Heart right ventricle (tissue), 16 donors: ENCODE data around the gene SLC33A1. TPM values are rescaled to one million over a fixed set of nuclear protein-coding genes. Genes with fewer than 3 reads are reported as not detected.
"Not testable (repeated sequence)": the region's sequence is repeated elsewhere in the genome, so short reads cannot be mapped to it uniquely, and the experiment has no call there.

Experiments used
- ATAC-seq, 8 donors: fragments of 200-7000 bp; cut with Tn5 transposase; one replicate each; pipeline ENCODE4 v1.9.1; 2020; ENCODE audit warnings: mild to moderate bottlenecking in 8 of 8, moderate library complexity in 8 of 8, moderate number of reproducible peaks in 1 of 8
- DNase-seq, 2 donors: peaks; one replicate each; pipeline ENCODE4 v3.0.0-alpha.2; 2020
- H3K27ac ChIP-seq, 10 donors: fragments of 200-600 bp; sonication (generic) in 2 of 10; one replicate each; pipeline versions ENCODE4 v1.5.0 to v1.8.0; 2020 to 2022; ENCODE audit warnings: mild to moderate bottlenecking in 3 of 10
- H3K27me3 ChIP-seq, 7 donors: fragments of 200-600 bp; one replicate each; pipeline ENCODE4 v1.8.0; 2021 to 2022; ENCODE audit warnings: mild to moderate bottlenecking in 2 of 7
- H3K36me3 ChIP-seq, 9 donors: fragments of 200-600 bp; sonication (generic) in 1 of 9; one replicate each; pipeline versions ENCODE4 v1.5.0 to v1.8.0; 2020 to 2022; ENCODE audit warnings: mild to moderate bottlenecking in 2 of 9
- H3K4me1 ChIP-seq, 9 donors: fragments of 200-600 bp; sonication (generic) in 1 of 9; one replicate each; pipeline versions ENCODE4 v1.5.0 to v1.8.0; 2020 to 2022; ENCODE audit warnings: mild to moderate bottlenecking in 4 of 9
- H3K4me3 ChIP-seq, 10 donors: fragments of 200-600 bp; sonication (generic) in 2 of 10; one replicate each; pipeline versions ENCODE4 v1.5.0 to v1.8.0; 2020 to 2022; ENCODE audit warnings: mild to moderate bottlenecking in 7 of 10, moderate library complexity in 2 of 10
- H3K9me3 ChIP-seq, 11 donors: fragments of 200-600 bp in 10 of 11; sonication (generic) in 2 of 11; one replicate each; pipeline versions ENCODE4 v1.5.0 to v1.8.0; 2013 to 2022; ENCODE audit warnings: mild to moderate bottlenecking in 2 of 11, control low read depth in 1 of 11, moderate library complexity in 1 of 11
- WGBS, 2 donors: extraction: QIAGEN DNeasy Blood & Tissue Kit; methylation state at CpG; one replicate each; pipeline ENCODE4 v1.1.7; 2013; ENCODE audit warnings: inconsistent platforms in 1 of 2; 5-methylcytosine and 5-hydroxymethylcytosine counted together
- intact Hi-C, 10 donors: fragments of 100-400 bp; cut with DNase I; formaldehyde crosslinking; loops; one replicate each; pipeline versions ENCODE4 v1.11.1 to v1.14.2; 2022
- polyA plus RNA-seq, 2 donors: library from polyadenylated mRNA; stranded (reverse); fragments of 200-250 nt; gene quantifications; one replicate each; pipeline ENCODE4 v1.2.3, GENCODE V29; 2013
- total RNA-seq, 10 donors: library from RNA; stranded (reverse); fragmentation: NEBNext Ultra II Directional in 3 of 10; extraction: Animal tissue kit (Norgen Biotek cat#: 25700) in 3 of 10; gene quantifications; one replicate each; pipeline versions ENCODE4 v1.2.1 to v1.2.4, GENCODE V29; 2021 to 2023
- TF ChIP-seq, protein P1 (sequence below), 9 donors: fragments of 200-600 bp; sonication (generic) in 2 of 9; IDR thresholded peaks; one replicate each; pipeline versions ENCODE4 v1.5.0 to v1.8.0; 2021 to 2022; ENCODE audit warnings: antibody characterized with exemption in 9 of 9, mild to moderate bottlenecking in 5 of 9, moderate library complexity in 1 of 9
- donor health status: Arrhythmogenic right ventricular cardiomyopathy.
- donor health status: ischemic (EF 13 %, LVEDD 7.1; RV severe dilation, severe dysfunction).
- donor health status: healthy with polysubstance abuse.
- donor health status: DM: no; HTN: yes; CAD: no.
- donor health status: DM: no; HTN: no; CAD: no.
- donor health status: ischemic (EF 25% LVEDD 6.9; RV normal size, moderate dysfunction).
- donor health status: ischemic (EF 25% LVEDD 5.7; RV mildly dilated, moderate dysfunction).
- donor health status: healthy.
- donor health status: DM: yes; HTN: yes; CAD: no.
- donor health status: Ischemic cardiomyopathy.
- donor health status: ischemic (EF 35%, LVEDD 5.7; RV mildly dilated, moderate dysfunction).
- donor health status: nonischemic (EF 11% LVEDD 7.7; RV severe dilation, severe dysfunction).
- donor health status: DM: yes; HTN: yes; CAD: no.
- donor health status: PGD.
- donor health status: ischemic (EF 29% LVEDD 5.4; RV normal size, mild dysfunction).
- donor health status: nonischemic (EF 23%, LVEDD 6.1; RV moderate dilation, normal function).

Gene SLC33A1
- total and polyA plus RNA-seq, 12 donors = 4.3 to 35.3 (median 25.3) TPM

DNA sequence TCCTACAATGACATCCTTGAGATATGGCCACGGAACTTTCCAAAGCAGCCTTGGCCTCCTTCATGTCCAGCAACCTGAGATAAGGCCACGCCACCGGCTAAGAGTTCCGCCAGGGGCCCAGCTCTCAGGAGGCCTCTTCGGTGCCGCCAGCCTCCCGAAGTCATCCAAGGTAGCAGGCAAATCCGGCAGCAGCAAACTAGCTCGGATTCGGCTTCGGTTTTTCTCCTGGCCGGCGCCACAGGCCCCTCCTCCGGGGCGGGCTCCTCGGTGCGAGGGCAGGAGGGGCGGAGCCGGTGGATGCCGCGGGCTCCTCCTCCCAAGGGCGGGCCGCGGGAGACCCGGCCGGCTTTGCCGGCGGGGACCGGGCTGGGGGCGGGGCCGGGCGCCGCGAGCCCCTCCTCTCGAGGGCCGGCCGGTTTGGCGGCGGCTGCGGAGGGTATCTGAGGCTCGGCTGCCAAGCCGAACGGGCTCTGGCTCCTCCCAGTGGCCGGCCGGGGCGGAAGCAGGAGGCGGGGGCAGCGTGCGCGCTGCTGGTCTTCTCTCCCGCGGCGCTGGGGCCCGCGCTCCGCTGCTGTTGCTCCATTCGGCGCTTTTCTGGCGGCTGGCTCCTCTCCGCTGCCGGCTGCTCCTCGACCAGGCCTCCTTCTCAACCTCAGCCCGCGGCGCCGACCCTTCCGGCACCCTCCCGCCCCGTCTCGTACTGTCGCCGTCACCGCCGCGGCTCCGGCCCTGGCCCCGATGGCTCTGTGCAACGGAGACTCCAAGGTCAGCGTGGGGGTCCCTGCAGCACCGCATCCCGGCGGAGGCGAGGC is 16.1 kb upstream of the SLC33A1 start, which contains the start of gene GMPS:
TSS of gene GMPS (plus strand) at position 518 of the 812 bp plus-strand sequence. CDS start at position 739, 221 bp downstream.
- intact Hi-C loops = loop anchor here in 4 of 10 donors (1.0 to 10.0 kb wide), 5 partner anchors 16 to 126 kb away; partner anchors contain the start of genes C3orf33 (in 3 of the 4), SLC33A1 (in 3 of the 4) and PLCH1 (in 1 of the 4)
- Histone ChIP-seq H3K27me3 (no peaks in the 10 kb centered on the region), H3K9me3 (no peaks in the 10 kb centered on the region), H3K36me3 (no peaks in the 10 kb centered on the region), H3K27ac (peak within 1 kb of the TSS; percentile 60 to 97 (median 94)), H3K4me1 (peaks cover 0 to 34% (median 25%) of the 10 kb centered on the region in 9 donors), H3K4me3 (peak within 1 kb of the TSS; percentile 87 to 99 (median 97))
- DNase-seq (peak; percentile 92 to 97), ATAC-seq (peak; percentile 97 to 99 (median 98))
- TF ChIP-seq, protein P1, sequence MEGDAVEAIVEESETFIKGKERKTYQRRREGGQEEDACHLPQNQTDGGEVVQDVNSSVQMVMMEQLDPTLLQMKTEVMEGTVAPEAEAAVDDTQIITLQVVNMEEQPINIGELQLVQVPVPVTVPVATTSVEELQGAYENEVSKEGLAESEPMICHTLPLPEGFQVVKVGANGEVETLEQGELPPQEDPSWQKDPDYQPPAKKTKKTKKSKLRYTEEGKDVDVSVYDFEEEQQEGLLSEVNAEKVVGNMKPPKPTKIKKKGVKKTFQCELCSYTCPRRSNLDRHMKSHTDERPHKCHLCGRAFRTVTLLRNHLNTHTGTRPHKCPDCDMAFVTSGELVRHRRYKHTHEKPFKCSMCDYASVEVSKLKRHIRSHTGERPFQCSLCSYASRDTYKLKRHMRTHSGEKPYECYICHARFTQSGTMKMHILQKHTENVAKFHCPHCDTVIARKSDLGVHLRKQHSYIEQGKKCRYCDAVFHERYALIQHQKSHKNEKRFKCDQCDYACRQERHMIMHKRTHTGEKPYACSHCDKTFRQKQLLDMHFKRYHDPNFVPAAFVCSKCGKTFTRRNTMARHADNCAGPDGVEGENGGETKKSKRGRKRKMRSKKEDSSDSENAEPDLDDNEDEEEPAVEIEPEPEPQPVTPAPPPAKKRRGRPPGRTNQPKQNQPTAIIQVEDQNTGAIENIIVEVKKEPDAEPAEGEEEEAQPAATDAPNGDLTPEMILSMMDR (IDR thresholded peaks at IDR 0.05) = peak in 8 of 9 donors; percentile 49 to 75 (median 64)
- WGBS, 2 donors = 0% methylated on average over 80 to 83 of the region's 83 CpGs

DNA sequence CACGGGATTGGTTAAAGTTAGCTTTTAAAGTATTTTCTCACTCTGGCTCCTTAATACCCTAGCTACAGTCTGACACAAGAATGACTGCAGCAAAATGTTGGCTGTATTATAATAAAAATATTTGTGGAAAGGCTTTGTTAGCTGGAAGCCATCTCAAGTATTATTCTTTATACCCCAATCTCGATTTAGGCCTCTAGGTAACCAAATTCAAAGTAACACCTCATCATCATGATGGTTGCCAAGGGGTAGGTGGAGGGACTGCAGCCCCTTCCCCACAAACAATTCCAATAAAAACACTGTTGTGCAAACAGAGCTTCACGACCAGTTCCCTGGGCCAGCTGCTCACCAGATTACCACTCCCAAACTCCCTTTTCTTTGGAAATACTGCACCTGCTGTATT is 15.5 kb upstream of the SLC33A1 start:
- WGBS, 2 donors = 48 to 51% methylated on average over 3 of the region's 3 CpGs
- H3K36me3 ChIP-seq = no peaks in the 10 kb centered on the region
- DNase-seq (no peak), ATAC-seq (no peak)
- intact Hi-C loops = loop anchor here in 6 of 10 donors (1.0 to 10.0 kb wide), 6 partner anchors 15 to 125 kb away; partner anchors contain the start of genes C3orf33 (in 4 of the 6), SLC33A1 (in 3 of the 6) and PLCH1 (in 2 of the 6)
- H3K9me3 ChIP-seq = no peaks in the 10 kb centered on the region
- TF ChIP-seq, protein P1 (IDR thresholded peaks at IDR 0.05) = no peak
- H3K27me3 ChIP-seq = no peaks in the 10 kb centered on the region
- peak overlapping the region; percentile 36 to 97 (median 94) for H3K27ac ChIP-seq
- peak overlapping the region in 9 of 10 donors; percentile 93 to 99 (median 97) for H3K4me3 ChIP-seq
- peaks cover 0 to 33% (median 23%) of the 10 kb centered on the region in 9 donors for H3K4me1 ChIP-seq

DNA sequence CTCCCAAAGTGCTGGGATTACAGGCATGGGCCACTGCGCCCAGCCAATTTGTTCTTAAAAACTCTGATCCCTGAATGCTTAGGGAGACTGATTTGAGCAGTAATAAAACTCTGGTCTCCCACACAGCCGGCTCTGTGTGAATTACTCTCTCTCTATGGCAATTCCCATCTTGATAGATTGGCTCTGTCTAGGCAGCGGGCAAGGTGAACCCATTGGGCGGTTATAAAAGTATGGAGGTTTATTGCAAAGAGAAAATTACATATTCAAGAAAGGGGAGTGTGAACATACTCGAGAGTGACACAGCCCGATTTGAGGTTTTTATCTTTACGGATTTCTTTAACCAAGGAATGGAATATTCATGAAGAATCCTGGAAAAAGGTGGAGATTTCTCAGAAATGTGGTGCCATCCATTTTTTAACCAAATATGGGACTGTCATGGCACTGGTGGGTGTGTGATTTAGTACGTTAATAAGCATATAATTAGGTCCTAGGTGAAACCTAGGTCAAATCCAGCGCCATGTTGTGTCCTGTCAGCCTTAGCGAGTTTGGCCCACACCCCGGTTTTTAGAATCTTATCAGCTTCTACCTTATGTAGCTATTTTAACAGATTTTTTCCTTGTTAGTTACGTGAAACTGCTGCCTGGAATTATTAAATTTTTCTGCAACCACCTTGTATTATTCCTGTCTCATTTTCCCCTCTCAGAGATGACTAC is 9.0 kb upstream of the SLC33A1 start:
- Histone ChIP-seq H3K9me3 (no peaks in the 10 kb centered on the region), H3K4me1 (peaks cover 0 to 4% (median 0%) of the 10 kb centered on the region in 9 donors), H3K27me3 (no peaks in the 10 kb centered on the region), H3K36me3 (no peaks in the 10 kb centered on the region), H3K4me3 (no peak overlapping the region), H3K27ac (no peak overlapping the region)
- TF ChIP-seq, protein P1 (IDR thresholded peaks at IDR 0.05) = no peak
- DNase-seq = no peak
- 84 to 85% methylated on average over 12 of the region's 12 CpGs for WGBS, 2 donors
- no peak for ATAC-seq
- intact Hi-C loops = loop anchor here in 2 of 10 donors (10.0 kb wide), 2 partner anchors 58 to 118 kb away; partner anchors contain the start of genes C3orf33 (in 1 of the 2) and PLCH1 (in 1 of the 2)

DNA sequence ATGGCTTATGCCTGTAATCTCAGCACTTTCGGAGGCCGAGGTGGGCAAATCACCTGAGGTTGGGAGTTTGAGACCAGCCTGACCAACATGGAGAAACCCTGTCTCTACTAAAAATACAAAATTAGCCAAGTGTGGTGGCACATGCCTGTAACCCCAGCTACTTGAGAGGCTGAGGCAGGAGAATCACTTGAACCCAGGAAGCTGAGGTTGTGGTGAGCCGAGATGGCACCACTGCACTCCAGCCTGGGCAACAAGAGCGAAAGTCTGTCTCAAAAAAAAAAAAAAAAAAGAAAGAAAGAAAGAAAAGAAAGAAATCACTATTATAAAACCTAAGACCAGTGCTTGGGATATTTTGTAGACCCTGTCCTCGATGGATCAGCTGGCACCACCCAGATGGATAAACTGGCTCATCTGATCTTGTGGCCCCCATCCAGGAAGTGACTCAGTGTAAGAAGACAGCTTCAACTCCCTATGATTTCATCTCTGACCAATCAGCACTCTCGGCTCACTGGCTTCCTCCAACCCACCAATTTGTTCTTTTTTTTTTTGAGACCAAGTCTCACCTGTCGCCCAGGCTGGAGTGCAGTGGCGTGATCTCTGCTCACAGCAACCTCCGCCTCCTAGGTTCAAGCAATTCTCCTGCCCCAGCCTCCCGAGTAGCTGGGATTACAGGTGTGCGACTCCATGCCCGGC is 8.2 kb upstream of the SLC33A1 start:
- WGBS, 2 donors = 84 to 86% methylated on average over 12 of the region's 12 CpGs
- H3K4me3 ChIP-seq, DNase-seq, H3K27ac ChIP-seq, H3K27me3 ChIP-seq, ATAC-seq, H3K9me3 ChIP-seq, H3K4me1 ChIP-seq, H3K36me3 ChIP-seq: not testable (repeated sequence)
- intact Hi-C loops = loop anchor here in 2 of 10 donors (10.0 kb wide), 2 partner anchors 58 to 118 kb away; partner anchors contain the start of genes C3orf33 (in 1 of the 2) and PLCH1 (in 1 of the 2)
